Renal cortical epithelial cell (primary cell): ENCODE data around the gene CDH23. TPM values are rescaled to one million over a fixed set of nuclear protein-coding genes. Genes with fewer than 3 reads are reported as not detected.

Experiments
- DNase-seq: peaks from one replicate; pipeline ENCODE4 v3.0.0-alpha.2; 2011; ENCODE audit warnings: low read depth
- total RNA-seq: library from RNA; depleted of rRNA; stranded (reverse); fragments of >200 nt; gene quantifications from 2 replicates; pipeline ENCODE4 v1.2.3, GENCODE V29; 2014

The CDH23 gene
- total RNA-seq, 1 donor from 2014 or later = not detected

DNA sequence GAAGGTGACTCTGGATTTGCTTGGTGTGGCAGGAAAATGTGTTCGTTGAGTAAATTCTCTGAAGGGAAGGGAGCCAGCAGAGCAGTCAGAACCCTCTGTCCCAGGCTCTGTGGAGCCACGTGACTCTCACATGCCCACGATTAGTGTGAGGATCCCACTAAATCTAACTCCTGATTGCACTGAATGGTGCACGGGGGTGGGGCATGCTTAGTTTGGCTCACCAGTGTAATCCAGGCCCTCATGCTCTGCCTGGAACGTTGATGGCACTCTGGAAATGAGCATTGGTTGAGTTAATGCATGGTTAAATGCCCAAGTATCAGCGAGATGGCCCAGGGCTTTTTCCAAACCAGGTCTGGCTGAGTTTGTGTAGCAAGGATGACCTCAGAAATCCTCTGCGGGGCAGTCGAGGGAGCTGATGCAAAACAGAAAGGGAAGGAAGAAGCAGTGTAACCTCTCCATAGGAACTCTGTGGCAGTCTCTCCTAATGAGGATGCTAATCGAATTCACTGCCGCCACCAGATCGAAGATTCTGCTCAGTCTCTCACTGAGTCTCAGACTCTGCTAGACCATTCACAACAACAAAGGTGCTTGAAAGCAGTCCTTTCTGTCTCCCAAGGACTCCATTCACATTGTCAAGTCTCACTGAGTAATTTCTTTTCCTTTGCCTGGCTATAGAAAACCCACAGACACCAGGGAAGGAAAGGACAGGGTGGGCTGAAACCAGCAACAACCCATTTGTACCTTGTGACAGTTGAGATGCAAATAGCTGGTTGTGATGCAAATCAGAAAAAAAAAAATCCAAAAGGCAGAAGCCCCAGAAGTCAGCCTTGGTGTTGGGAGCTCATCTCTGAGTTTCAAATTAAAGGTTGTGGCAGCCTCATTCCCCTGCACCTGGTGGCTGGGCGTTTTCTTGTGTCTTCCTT, 224.8 kb downstream of the CDH23 start:
- peak; percentile 17 for DNase-seq

DNA sequence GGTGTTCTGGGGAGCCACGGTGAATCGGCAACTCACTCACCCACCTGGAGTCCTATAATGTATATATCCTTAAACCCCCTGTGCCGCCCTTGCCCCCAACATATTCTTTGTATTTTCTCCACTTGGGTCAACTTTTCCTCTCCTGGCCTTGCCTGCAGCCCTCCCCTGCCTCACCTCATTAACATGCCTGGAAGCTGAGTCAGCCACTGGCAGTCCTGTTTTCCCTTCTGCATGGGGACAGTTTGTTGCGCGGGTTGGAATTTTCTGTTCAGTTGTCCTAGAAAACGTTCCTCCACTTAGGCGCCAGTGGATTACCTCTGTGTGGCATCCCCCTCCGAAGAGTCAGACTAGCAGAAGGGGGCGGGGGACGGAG, 225.4 kb downstream of the CDH23 start:
- peak; percentile 65 for DNase-seq

DNA sequence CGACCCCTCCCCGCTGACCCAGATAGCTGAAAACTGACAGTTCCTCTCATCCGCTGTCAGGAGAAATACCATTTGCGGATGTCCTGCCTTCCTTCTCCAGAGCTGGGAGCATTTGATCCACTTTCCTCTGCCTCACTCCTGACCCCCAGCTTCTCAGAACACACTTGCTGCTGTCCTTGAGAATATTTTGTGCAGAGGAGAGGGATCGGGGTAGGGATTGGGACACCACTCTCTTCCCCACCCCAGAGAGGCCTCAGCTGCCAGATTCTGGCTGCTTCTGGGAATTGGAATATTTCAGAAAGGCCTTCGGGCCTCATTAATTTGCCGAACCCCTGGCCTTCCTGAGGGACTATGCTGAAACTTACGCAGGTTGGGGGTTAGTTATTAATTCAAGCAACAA, 225.9 kb downstream of the CDH23 start:
- no peak for DNase-seq

DNA sequence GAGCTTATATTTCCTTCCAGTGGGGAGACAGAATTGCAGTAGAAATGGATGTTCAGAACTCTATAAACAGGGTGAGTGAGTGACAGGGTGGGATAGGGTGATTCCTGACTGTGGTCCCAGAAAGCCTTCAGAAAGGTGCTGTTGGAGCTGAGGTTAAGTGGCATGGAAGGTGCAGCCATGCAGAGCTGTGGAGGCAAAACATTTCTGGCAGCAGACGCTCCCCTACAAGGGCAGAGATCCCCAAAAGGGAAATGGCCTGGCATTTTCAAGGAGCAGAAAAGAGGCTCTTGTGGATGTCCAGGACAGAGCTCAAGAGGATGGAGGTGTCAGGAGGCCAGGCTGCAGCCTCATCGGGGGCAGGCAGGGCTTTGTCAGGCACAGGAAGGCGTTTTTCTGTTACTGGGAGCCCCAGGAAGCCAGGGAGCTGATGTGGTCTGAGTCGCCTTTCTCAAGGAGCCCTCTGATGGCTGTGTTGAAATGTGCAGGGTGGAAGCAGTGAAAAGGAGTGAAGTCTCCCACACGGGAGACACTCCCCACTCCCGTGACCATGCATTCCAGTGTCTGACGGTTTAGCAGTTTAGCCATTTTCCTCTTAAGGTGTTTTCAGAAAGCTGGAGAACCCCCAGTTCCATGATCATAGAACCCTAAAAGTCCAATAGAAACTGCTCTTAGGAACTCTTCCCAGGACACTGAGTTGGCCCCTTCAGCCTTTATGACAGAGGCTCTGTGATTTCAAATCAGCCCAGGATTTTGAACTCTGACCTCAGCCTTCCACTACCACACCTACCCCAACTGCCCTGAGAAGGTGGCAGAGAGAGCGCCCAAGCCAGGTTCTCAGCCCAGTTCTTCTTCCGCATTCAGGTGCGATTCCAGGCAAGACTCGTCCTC, 226.6 kb downstream of the CDH23 start:
- DNase-seq = peak; percentile 27

DNA sequence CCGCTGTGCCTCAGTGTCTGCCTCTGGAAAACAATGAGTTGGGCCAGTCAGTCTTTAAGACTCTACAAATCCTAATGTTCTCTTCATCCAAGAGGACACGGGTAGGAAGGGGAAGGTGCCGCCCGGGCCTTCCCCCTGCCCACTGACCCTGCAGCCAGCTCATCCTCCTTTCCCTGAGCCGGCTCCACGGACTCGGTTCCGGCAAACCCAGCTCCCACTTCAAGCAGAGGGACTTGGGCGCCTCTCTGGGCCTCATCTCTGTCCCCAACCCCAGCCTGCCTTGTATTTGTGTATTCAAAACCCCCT, 227.2 kb downstream of the CDH23 start:
- no peak for DNase-seq

DNA sequence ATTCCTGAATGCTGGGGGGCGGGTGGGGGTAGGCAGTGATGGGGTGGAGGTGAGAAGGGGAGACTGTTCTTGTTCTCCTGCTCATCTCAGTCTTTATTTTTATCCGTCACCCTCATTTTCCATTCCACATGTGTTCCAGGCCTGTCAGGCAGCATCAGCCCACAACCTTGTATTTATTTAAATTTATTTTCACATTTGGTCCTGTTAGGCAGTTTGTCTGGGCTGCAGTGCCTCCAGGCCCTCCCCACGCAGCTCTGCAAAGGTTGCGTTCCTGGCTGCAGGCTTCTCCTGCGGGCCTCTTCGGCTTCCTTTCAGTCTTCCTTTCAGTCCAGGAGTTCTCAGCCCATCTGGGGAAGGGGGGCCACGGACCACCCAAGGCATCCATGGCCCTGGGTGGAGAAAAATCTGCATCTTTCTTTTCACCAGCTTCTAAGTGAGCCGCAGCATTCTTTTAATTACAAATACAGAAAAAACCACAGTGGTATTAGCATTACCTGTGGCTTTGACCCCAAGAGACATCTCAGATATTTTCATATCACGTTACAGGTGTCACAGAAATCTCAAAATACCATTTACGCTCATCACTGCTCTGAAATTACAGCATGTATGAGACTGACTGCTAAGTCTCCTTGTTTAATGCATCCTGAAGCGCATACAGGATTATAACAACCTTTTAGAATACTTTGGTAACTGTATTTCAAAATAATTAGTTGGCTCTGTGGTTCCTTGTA, 228.9 kb downstream of the CDH23 start:
- DNase-seq = no peak

DNA sequence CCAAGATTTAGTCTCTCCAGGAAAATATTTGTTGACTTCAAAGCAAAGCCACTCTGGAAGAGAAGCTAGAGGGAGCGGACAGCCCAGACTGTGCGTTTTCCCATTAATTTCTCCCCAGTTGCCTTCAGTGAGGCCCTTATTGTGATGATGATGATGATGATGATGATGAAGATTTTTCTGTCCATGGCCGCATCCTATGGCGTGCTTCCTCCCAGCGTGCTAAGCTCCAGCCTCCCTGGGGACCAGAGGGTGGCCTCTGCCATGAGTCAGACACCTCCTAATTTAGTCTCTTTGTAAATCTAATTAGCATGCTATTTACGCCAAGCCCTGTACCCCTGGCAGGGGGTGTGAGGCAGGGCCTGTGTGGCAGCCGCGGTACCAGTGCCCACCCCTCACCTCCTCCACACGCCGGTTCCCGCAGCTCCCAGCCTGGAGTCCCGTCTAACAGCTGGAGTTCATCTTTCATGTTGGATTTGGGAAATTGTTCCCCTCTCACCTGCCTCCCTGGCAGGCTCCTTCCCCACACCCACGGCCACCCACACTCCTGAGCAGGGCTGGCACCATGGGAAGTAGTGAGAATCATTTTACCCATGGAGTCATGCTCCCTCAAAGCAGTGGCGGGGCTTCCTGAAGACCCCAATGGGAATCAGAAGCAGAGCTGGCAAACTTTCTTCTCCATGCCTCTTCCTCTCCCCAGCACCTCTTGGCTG, 230.7 kb downstream of the CDH23 start:
- DNase-seq = no peak

DNA sequence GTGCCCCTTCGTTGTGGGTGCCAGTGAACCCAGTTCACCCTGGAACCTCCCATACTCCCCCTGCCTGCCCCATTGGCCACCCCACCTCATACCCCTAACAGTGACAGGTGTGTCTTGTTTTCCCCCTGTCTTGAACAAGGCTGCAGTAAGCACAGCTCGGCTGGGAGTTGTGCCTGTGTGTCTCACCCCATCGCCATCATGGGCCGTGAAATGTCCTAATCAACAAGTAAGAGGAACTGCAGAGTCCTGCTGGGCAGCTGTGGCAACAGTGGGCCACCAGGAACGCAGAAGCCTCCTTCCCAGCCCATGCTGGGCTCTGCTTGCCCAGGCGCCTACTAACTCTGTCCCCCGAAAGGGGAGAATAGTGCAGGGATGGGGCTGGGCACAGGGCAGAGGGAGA, 231.2 kb downstream of the CDH23 start:
- DNase-seq = no peak

DNA sequence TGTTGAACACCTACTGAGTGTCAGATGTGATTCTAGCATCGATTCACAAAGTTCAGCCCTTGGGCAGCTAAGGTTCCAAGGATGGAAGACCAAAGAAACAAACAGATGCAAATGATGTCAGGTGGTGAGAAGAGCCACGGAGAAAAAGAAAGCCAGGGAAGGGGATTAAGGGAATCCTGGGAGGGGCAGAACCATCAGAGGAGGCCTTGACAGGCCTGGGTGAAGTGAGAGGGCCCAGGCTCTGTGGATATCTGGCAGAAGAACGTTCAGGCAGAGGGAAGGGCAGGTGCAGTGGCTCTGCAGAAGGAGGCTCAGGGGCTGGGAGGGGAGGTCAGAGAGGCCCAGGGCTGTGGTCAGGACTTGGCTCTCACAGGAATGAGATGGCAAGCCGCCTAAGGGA, 232.4 kb downstream of the CDH23 start:
- no peak for DNase-seq

DNA sequence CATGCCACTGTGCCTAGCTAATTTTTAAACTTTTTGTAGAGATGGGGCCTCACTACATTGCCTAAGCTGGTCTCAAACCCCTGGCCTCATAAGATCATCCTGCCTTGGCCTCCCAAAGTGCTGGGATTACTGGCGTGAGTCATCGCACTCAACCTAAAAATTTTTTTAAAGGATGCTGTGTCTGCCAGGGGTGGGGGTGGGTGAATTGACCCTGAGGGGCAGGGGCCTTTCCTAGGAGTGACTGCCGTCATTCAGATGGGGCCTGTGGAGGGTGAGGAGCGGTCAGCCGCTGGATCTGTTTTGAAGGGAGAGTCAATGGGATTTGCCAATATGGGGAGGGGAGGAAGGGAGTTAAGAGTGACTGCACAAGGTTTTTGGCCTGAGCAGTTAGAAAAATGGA, 233.4 kb downstream of the CDH23 start:
- DNase-seq = no peak

DNA sequence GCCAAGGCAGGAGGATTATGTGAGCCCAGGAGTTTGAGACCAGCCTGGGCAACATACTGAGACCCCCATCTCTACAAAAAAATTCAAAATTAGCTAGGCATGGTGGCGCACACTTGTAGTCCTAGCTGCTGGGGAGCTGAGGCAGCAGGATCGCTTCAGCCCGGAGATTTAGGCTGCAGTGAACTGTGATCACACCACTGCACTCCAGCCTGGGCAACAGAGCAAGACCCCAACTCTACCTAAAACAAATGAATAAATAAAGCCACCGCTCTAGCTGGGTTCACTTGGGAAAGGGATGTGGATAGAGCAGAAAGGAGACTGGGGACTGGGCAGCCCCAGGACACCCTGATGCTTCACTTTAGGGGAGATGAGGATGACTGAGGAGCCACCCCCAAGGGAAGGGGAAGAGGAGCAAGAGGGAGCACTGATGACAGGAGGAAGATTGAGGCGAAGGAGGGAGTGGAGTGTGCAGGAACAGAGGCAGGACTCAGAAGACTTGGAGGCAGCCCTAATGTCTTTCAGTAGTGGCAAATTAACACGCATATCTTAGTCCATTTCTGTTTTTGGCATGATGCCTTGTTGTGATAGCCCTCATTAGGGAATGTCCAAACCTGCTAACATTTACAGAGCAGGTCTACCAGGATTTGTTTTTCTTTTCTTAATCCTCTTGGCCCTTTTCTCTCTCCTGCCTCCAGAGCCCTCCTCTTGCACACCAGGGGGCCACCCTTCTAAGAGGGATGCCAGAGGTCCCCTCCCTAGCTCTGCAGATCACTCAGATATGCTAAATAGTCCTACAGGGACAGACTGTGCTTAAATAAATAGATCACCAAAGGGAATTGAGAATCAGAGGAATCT, 234.5 kb downstream of the CDH23 start:
- no peak for DNase-seq

DNA sequence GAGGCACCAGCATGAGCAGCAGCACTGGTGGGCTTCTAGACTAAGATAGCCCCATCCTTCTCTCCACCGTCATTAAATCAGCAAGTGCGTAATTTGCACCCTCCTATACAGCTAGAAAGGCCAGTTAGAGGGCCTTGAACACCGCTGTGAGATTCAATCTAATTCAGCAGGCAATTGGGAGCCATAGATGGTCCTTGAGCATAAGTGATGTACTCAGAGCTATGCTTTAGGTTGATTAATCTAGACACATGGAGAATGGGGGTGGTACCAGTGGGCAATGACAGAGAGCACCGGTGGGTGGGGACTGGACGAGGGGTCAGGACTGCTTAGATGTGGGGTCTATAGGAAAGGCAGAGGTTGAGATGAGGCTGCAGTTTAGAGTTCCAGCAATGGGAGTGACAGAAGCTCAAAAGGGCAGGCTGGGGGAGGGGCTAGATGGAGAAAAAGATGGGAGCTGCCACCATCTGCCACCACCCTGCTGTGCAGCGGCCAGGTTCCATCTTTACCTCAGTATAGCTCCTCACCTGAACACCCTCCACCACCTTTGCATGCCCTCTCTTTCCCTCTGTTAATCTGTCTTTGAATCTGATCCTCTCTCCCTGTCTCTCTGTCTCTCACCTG, 235.6 kb downstream of the CDH23 start:
- DNase-seq = no peak

DNA sequence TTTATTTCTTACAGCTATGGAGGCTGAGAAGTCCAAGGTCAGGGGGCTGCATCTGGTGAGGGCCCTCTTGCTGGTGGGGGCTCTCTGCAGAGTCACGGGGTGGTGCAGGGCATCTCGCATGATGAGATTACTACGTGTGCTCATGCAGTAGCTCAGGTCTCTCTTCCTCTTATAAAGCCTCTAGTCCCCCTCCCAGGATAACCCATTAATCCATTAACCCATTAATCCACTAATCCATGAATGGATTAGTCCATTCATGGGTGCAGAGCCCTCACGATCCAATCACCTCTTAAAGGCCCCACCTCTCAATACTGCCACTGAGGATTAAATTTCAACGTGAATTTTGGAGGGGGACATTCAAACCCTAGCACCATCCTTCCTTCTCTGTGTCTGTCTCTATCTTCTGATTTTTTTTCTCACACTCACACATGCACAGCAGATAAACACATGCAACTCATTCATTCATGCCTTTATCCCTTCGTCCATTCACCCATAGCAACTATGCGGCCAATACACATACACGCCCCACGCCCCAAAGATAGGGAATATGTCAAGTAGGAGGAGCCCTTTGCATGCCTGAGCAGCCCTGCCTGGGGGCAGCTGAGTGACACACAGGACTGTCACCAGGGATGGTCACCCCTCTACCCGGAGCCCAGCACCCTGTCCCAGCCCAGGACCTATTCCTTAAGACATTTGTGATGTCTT, 236.3 kb downstream of the CDH23 start:
- DNase-seq = no peak

DNA sequence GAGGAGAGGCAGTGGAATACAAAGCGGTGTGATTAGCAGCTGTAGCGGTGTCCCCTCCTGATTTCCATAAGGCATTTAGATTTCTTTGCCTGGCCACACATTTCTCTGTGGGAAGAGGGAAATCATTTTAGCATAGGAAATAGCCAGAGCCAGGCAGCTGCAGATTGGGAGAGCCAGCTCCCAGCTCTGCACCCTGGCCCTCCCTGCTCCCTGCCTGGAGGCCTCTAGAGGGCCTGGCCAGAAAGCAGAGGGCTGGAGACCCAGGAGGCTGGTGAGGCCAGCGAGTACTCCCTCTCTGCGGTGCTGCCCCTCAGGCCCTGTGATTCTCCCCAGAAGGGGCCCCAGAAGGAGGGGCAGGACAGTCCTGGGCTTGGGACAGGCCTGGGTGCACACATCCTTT, 237.2 kb downstream of the CDH23 start:
- DNase-seq = no peak

DNA sequence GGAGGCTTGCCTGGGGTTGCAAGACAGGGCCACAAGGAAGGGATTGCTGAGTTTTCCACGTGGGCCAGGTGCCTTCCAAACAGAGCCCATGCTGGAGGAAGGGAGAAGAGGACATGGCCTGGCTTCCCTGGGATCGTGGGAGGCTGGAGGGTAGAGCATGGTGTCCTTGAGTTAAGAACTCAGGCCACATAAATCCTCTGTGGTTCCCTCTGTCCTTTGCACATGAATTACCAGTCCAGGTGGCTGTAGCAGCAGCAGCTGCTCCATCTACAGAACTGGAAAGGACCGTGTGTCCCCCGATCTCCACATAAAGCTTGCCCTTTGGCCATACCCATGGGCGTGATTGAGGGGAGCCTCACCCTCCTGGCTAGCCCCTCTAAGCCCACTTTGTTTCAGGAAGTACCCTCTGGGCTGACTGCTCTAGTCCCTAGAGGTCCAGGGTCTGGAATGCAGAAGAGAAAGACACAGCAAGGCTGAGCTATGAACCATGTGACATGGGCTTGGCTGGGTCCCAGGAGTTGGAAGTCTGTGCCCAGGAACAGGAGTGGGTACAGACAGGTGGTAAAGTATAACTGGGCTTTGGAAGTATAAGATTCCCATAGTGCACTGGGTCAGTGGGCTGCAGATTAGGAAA, 237.9 kb downstream of the CDH23 start:
- peak; percentile 10 for DNase-seq

DNA sequence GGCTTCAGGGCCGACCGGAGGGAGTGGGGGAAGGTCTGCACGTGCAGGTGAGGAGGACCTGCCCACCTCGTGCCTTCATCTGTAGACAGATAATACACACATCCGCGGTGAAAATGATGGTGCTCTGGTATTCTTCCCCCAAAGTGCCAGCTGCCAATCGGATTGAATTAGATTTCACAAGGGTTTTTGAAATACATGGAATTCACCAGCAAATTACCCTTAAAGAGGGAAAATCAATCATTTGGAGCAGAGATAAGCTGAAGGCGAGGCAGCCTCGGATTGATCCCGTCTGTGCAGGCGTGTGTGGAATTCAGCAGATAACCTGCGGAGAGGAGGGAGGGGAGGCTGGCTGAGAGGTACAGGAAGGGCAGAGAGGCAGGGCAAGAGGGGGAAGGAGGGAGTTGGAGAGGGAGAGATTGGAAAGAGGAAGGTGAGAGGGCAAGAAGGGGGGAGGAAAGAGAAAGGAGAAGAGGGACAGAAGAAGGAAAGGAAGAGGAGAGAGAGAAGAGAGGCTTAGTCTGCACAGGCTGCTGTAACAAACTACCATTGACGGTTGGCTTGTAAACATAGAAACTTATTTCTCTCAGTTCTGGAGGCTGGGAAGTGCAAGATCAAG, 238.6 kb downstream of the CDH23 start:
- no peak for DNase-seq

DNA sequence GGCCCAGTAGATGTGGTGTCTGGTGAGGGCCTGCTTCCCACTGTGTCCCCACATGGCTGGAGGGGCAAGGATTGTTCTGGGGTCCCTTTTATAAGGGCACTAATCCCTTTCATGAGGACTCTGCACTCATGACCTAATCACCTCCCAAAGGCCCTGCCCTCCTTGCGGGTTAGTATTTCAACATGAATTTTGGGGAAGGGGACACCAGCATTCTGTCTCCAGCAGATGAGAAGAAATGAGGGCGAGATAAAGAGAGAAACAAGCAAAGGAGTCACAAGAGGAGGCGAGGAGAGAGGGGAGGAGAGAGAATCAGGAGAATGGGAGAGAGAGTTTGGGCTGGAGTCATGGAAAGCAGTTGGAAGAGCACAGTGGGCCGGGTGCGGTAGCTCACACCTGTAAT, 239.1 kb downstream of the CDH23 start:
- DNase-seq = no peak

DNA sequence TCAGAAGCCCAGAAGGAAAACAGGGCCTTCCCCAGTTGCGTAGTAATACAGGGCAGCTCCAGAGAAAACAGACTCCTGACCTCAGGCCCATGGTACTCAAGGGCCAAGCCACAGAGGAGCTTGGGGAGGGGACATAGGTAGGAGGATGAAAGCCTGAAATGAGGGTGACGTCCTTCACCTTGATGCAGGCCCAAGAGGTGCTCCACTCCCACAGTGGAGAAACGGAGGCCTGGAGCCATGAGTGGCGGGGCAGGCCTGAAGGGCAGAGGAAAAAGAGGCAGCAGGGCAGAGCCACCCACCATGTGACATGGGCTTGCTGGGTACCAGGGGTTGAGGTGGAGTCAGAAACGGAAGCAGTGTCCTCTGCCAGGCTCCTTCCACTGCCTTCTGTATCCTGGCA, 239.9 kb downstream of the CDH23 start:
- no peak for DNase-seq

DNA sequence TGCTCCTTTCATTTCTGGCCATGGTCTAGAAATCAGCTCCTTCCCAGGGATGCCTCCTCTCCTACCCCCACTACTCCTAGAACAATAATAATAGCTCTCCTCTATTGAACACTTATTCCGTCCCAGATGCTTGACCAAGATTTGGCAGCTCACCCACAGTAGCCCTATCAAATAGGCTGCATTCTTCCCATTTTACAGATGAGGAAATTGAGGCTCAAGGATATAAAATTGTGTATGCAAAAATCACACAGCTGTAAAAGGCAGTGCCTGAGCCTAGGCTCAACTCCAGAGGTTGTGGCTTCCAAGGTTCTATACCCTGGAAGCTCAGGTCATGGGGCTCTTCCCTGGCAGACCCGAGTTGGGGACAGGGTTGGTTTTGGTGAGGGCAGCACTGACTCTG, 240.6 kb downstream of the CDH23 start:
- DNase-seq = no peak
